BLaER1 treated with 17β-estradiol and CSF1 and Interleukin-3, amounts not matched to agents 10 nM and 100 nM (cell line): ENCODE results near the gene SRRM2.

ENCODE experiments used
- H3K27ac ChIP-seq, 11 experiments: shearing (Covaris generic); formaldehyde crosslinking; 2 replicates each; pipeline ENCODE4 v1.8.1; 2022
- H3K27me3 ChIP-seq, 11 experiments: shearing (Covaris generic); formaldehyde crosslinking; 2 replicates each; pipeline ENCODE4 v1.8.1; 2022
- H3K36me3 ChIP-seq, 11 experiments: shearing (Covaris generic); formaldehyde crosslinking; 2 replicates each; pipeline ENCODE4 v1.8.1; 2022
- H3K4me1 ChIP-seq, 10 experiments: shearing (Covaris generic); formaldehyde crosslinking; 2 replicates each; pipeline ENCODE4 v1.8.1; 2022
- H3K4me2 ChIP-seq, 11 experiments: shearing (Covaris generic); formaldehyde crosslinking; 2 replicates each; pipeline ENCODE4 v1.8.1; 2022
- H3K4me3 ChIP-seq, 10 experiments: shearing (Covaris generic); formaldehyde crosslinking; 2 replicates each; pipeline ENCODE4 v1.8.1; 2022
- H3K9ac ChIP-seq, 11 experiments: shearing (Covaris generic); formaldehyde crosslinking; 2 replicates each; pipeline ENCODE4 v1.8.1; 2022
- H3K9me3 ChIP-seq, 11 experiments: shearing (Covaris generic); formaldehyde crosslinking; replicated peaks in 1 of 11; 2 replicates each; pipeline ENCODE4 v1.8.1; 2022
- H4K20me1 ChIP-seq, 11 experiments: shearing (Covaris generic); formaldehyde crosslinking; 2 replicates each; pipeline ENCODE4 v1.8.1; 2022
- Cebpa-rat ChIP-seq, 11 experiments: shearing (Covaris generic); IDR thresholded peaks; 2 replicates each; pipeline ENCODE4 v1.8.1; 2022

The SRRM2 gene

DNA sequence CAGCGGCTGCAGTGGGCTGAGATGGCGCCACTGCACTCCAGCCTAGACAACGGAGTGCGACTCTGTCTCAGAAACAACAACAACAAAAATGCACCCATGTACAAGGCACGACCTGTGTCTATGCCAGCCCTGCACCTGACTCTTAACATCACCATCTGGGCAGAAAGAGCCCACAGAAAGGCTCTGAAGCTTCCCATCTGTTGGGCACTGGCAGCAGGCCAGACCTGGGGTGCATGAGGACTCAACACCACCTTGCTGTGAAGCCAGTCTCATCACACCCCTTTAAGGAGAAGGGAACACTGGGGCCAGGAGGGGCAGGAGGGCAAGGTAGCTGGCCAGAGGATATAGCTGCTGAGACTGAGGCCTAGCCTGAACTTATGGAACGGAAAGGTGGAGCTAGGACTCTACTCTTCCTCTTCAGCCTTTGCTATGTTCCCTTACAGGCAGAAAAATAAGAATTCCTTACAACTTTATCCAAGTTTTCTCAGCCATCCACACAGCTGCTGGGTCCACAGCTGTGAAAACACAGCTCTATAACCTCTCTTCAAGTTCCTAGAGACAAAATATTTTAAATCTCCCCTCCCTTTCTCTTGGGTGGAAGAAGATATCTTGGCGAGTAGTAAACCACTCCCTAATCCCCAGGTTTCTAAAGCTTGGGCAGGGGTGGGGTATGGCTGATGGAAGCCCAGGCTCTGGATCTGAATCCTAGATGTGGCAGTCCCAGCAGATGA lies 21.9 kb downstream of the SRRM2 start:
- H3K9me3 ChIP-seq: no peaks in the 10 kb centered on the region
- peaks cover 30 to 50% (median 45%) of the 10 kb centered on the region in 10 experiments for H3K4me1 ChIP-seq
- peaks cover 55 to 67% (median 63%) of the 10 kb centered on the region in 11 experiments for H3K36me3 ChIP-seq
- H3K27ac ChIP-seq: peak overlapping the region in 9 of 11 experiments; percentile 8 to 100 (median 100); a peak in 6 of 22 replicates
- peak overlapping the region; percentile 11 to 100 (median 100); a peak in 19 of 22 replicates for H3K9ac ChIP-seq
- H3K4me2 ChIP-seq: peak overlapping the region in 5 of 11 experiments; percentile 91 to 96 (median 94); a peak in 9 of 22 replicates
- H4K20me1 ChIP-seq: peaks cover 52 to 75% (median 69%) of the 10 kb centered on the region in 11 experiments
- no peaks in the 10 kb centered on the region for H3K27me3 ChIP-seq
- no peak for TF ChIP-seq Cebpa-rat (IDR thresholded peaks at IDR 0.05)
- H3K4me3 ChIP-seq: no peak overlapping the region

- Histone ChIP-seq H3K9me3 (no peaks in the 10 kb centered on the region), H3K27me3 (no peaks in the 10 kb centered on the region), H3K9ac (peak overlapping the region; percentile 98 to 100 (median 100); a peak in 21 of 22 replicates), H3K27ac (peak overlapping the region; percentile 2 to 100 (median 100); a peak in 14 of 22 replicates), H3K4me3 (peak overlapping the region; percentile 73 to 100 (median 92)), H4K20me1 (peaks cover 43 to 66% (median 60%) of the 10 kb centered on the region in 11 experiments), H3K36me3 (peaks cover 46 to 58% (median 54%) of the 10 kb centered on the region in 11 experiments), H3K4me2 (peak overlapping the region; percentile 84 to 98 (median 94)), H3K4me1 (peaks cover 27 to 44% (median 39%) of the 10 kb centered on the region in 10 experiments)
- no peak for TF ChIP-seq Cebpa-rat (IDR thresholded peaks at IDR 0.05)
Observed at GRCh38 chr16:2775131-2775716, 22.8 kb downstream of the SRRM2 start.

DNA sequence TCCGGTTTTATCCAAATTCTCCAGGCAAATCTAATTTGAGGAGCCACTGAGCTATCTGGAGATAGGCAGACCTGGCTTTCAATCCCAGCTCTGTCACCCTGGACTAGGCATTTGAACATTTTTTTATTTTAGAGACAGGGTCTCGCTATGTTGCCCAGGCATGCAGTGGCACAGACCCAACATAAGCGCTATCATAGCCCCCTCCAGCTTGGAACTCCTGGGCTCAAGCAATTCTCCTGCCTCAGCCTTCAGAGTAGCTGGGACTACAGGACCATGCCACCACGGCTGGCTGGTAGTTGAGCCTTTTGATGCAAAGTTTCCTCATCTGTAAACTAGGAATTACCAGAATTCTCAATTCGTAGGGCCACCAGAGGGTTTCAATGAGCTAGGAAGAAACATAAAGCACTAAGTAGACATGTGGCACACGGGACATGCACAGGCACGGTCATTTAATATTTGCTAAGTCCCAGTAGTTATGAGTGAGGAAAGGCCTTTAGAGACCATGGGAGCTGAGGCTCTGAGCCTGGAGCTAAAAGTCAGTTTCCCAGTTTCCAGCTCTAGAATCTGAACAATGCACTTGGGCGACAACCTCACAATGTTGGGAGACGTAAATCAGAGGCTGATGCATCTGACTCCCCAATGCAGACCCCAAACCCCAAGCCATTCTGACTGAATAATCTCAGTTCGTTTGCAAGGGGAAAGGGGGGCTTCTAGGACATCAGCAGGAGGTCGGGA lies 23.5 kb downstream of the SRRM2 start:
- peak overlapping the region; percentile 73 to 100 (median 92) for H3K4me3 ChIP-seq
- no peaks in the 10 kb centered on the region for H3K9me3 ChIP-seq
- peaks cover 40 to 51% (median 48%) of the 10 kb centered on the region in 11 experiments for H3K36me3 ChIP-seq
- H3K27me3 ChIP-seq: no peaks in the 10 kb centered on the region
- peak overlapping the region; percentile 73 to 100 (median 100); a peak in 21 of 22 replicates for H3K27ac ChIP-seq
- peaks cover 27 to 46% (median 37%) of the 10 kb centered on the region in 10 experiments for H3K4me1 ChIP-seq
- TF ChIP-seq Cebpa-rat (IDR thresholded peaks at IDR 0.05): no peak
- H4K20me1 ChIP-seq: peaks cover 37 to 59% (median 53%) of the 10 kb centered on the region in 11 experiments; a peak in 21 of 22 replicates
- H3K4me2 ChIP-seq: peak overlapping the region; percentile 84 to 98 (median 94)
- peak overlapping the region; percentile 98 to 100 (median 100) for H3K9ac ChIP-seq

- peak overlapping the region; percentile 73 to 100 (median 92) for H3K4me3 ChIP-seq
- peaks cover 31 to 52% (median 46%) of the 10 kb centered on the region in 11 experiments; a peak in 21 of 22 replicates for H4K20me1 ChIP-seq
- H3K9me3 ChIP-seq: no peaks in the 10 kb centered on the region
- peaks cover 33 to 44% (median 41%) of the 10 kb centered on the region in 11 experiments for H3K36me3 ChIP-seq
- peaks cover 27 to 46% (median 37%) of the 10 kb centered on the region in 10 experiments for H3K4me1 ChIP-seq
- peak overlapping the region; percentile 84 to 98 (median 94) for H3K4me2 ChIP-seq
- no peak for TF ChIP-seq Cebpa-rat (IDR thresholded peaks at IDR 0.05)
- peak overlapping the region; percentile 98 to 100 (median 100) for H3K9ac ChIP-seq
- peak overlapping the region; percentile 73 to 100 (median 100); a peak in 21 of 22 replicates for H3K27ac ChIP-seq
- H3K27me3 ChIP-seq: no peaks in the 10 kb centered on the region
Observed at GRCh38 chr16:2776500-2777139, 24.2 kb downstream of the SRRM2 start.

GRCh38 chr16:2777231-2777902 lies 24.9 kb downstream of the SRRM2 start, which contains the start of gene ELOB:
ELOB (minus strand) TSS chr16:2777280; CDS start chr16:2777239, 41 bp downstream.
- Histone ChIP-seq H3K27ac (peak within 1 kb of the TSS; percentile 98 to 100 (median 100)), H3K36me3 (peaks cover 25 to 36% (median 33%) of the 10 kb centered on the region in 11 experiments), H3K4me1 (peaks cover 27 to 46% (median 37%) of the 10 kb centered on the region in 10 experiments), H3K4me3 (peak within 1 kb of the TSS; percentile 73 to 100 (median 92)), H3K27me3 (no peaks in the 10 kb centered on the region), H3K9ac (peak within 1 kb of the TSS; percentile 98 to 100 (median 100)), H3K4me2 (peak within 1 kb of the TSS; percentile 84 to 99 (median 98)), H3K9me3 (no peaks in the 10 kb centered on the region), H4K20me1 (peaks cover 23 to 44% (median 38%) of the 10 kb centered on the region in 11 experiments; a peak in 21 of 22 replicates)
- TF ChIP-seq Cebpa-rat (IDR thresholded peaks at IDR 0.05): no peak

DNA sequence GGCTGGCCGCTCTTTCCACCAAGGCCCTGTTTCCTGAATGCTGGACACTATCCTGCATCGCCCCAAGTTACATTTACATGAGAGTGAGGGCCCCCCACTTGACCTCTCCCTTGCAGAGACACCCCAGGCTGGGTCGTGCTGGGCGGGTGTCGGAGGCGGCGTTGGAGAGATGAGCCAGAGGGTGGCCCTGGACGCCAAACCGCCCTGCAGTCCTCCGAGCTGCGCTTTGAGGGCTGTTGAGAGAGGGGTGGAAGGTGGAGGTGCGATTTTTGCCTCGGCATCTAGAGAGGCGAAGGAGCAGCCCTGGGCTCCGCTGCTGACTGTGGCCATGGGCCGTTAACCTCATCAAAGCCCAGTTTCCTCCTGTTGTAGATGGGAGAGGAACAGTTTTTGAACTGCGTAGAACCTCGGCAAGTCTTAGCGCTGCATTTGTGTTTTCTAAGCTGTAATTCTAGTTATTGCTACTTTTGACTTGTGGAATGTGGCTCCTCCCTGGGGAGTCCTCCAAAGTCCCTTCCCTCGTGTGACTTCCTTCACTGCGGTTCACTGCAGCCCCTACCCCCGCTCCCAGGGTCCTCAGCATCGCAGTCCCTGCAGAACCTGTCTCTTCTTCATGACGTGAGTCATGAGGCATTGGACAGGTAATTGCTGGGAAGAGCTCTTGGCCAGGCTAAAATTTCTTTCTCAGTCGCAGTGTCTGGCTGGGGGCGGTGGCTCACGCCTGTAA lies 25.6 kb downstream of the SRRM2 start:
- Histone ChIP-seq H3K36me3 (peaks cover 18 to 29% (median 26%) of the 10 kb centered on the region in 11 experiments), H3K27me3 (no peaks in the 10 kb centered on the region), H4K20me1 (peaks cover 18 to 37% (median 31%) of the 10 kb centered on the region in 11 experiments; a peak in 21 of 22 replicates), H3K9me3 (no peaks in the 10 kb centered on the region), H3K4me2 (peak overlapping the region; percentile 74 to 99 (median 97)), H3K4me1 (peaks cover 27 to 46% (median 37%) of the 10 kb centered on the region in 10 experiments), H3K4me3 (peak overlapping the region; percentile 73 to 100 (median 92)), H3K27ac (peak overlapping the region; percentile 98 to 100 (median 100)), H3K9ac (peak overlapping the region; percentile 98 to 100 (median 100))
- TF ChIP-seq Cebpa-rat (IDR thresholded peaks at IDR 0.05): no peak

DNA sequence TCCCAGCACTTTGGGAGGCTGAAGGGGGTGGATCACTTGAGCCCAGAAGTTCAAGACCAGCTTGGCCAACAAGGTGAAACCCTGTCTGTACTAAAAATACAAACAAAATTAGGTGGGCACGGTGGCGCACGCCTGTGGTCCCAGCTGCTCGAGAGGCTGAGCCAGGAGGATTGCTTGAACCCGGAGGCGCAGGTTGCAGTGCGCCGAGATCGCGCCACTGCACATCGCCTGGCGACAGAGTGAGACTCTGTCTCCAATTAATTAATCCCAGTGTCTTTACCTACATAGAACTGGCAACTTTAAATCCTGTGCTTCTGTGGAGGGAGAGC lies 26.2 kb downstream of the SRRM2 start:
- Histone ChIP-seq H3K4me3 (peak overlapping the region; percentile 73 to 100 (median 92)), H3K9ac (peak overlapping the region; percentile 98 to 100 (median 100); a peak in 21 of 22 replicates)
- TF ChIP-seq Cebpa-rat (IDR thresholded peaks at IDR 0.05): no peak

More for the DNA sequence above, 26.2 kb downstream of the SRRM2 start:
- peaks cover 27 to 46% (median 37%) of the 10 kb centered on the region in 10 experiments for H3K4me1 ChIP-seq
- peaks cover 13 to 32% (median 26%) of the 10 kb centered on the region in 11 experiments; a peak in 20 of 22 replicates for H4K20me1 ChIP-seq
- H3K27me3 ChIP-seq: no peaks in the 10 kb centered on the region
- H3K27ac ChIP-seq: peak overlapping the region; percentile 98 to 100 (median 100); a peak in 20 of 22 replicates
- peaks cover 13 to 24% (median 21%) of the 10 kb centered on the region in 11 experiments for H3K36me3 ChIP-seq
- no peaks in the 10 kb centered on the region for H3K9me3 ChIP-seq
- H3K4me2 ChIP-seq: peak overlapping the region; percentile 74 to 99 (median 97)
